BLaER1 (cell line): ENCODE measurements around the gene VPS26B.
"Not testable (repeated sequence)": the region's sequence is repeated elsewhere in the genome, so short reads cannot be mapped to it uniquely, and the experiment has no call there.

Source experiments
- H3K27ac ChIP-seq: shearing (Covaris generic); formaldehyde crosslinking; 2 replicates; pipeline ENCODE4 v1.8.1; 2022
- H3K27me3 ChIP-seq: shearing (Covaris generic); formaldehyde crosslinking; 2 replicates; pipeline ENCODE4 v1.8.1; 2022
- H3K36me3 ChIP-seq: shearing (Covaris generic); formaldehyde crosslinking; 2 replicates; pipeline ENCODE4 v1.8.1; 2022
- H3K4me1 ChIP-seq: shearing (Covaris generic); formaldehyde crosslinking; 2 replicates; pipeline ENCODE4 v1.8.1; 2022
- H3K4me2 ChIP-seq: shearing (Covaris generic); formaldehyde crosslinking; 2 replicates; pipeline ENCODE4 v1.8.1; 2022
- H3K4me3 ChIP-seq: shearing (Covaris generic); formaldehyde crosslinking; 2 replicates; pipeline ENCODE4 v1.8.1; 2022
- H3K9ac ChIP-seq: shearing (Covaris generic); formaldehyde crosslinking; 2 replicates; pipeline ENCODE4 v1.8.1; 2022
- H3K9me3 ChIP-seq: shearing (Covaris generic); formaldehyde crosslinking; 2 replicates; pipeline ENCODE4 v1.8.1; 2022
- H4K20me1 ChIP-seq: shearing (Covaris generic); formaldehyde crosslinking; 2 replicates; pipeline ENCODE4 v1.8.1; 2022
- Cebpa-rat ChIP-seq: shearing (Covaris generic); IDR thresholded peaks from 2 replicates; pipeline ENCODE4 v1.8.1; 2022

VPS26B gene

DNA sequence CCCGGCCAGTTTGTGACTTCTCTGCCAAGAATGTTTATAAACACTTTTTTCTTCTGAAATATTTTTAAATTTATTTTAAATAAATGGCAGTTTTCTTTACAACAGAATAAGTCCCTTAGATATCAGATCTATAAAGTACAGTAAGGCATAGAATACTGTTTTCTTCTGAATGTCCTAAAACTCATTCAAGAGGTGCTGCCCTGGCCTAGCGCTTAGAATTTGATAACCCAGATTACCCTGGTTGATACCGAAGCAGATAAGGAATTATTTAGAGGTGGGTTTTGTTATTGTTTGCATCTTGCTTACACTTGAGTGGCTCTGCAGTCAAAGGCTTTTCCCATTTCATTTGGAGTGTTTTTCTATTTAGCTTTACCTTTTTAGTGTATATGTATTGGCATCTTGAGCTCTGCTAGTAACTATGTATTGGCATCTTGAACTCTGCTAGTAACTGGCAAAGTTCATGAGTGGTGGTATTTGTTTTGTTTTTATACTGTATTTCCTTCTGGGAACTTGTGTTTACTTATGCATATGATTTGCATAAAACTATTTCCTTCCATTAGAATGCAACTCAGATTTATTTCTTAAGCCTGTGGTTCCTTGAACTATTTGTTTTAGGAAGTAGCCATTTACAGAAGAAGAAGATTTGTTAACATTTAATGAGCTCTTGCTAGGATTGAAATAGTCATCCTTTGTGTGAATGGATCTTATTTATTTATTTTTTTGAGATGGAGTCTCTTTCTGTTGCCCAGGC is 30.1 kb downstream of the VPS26B start:
- Histone ChIP-seq H3K4me1 (peaks cover 27% of the 10 kb centered on the region), H3K4me3 (peak overlapping the region; percentile 95), H3K27ac (no peak overlapping the region), H4K20me1 (0 out of 2 replicates have a peak, but pooled peaks cover 10% of the 10 kb centered on the region), H3K36me3 (peaks cover 43% of the 10 kb centered on the region), H3K9ac (no peak overlapping the region), H3K27me3 (no peaks in the 10 kb centered on the region), H3K4me2 (peak overlapping the region; percentile 89), H3K9me3 (no peaks in the 10 kb centered on the region)
- TF ChIP-seq Cebpa-rat: no peak

DNA sequence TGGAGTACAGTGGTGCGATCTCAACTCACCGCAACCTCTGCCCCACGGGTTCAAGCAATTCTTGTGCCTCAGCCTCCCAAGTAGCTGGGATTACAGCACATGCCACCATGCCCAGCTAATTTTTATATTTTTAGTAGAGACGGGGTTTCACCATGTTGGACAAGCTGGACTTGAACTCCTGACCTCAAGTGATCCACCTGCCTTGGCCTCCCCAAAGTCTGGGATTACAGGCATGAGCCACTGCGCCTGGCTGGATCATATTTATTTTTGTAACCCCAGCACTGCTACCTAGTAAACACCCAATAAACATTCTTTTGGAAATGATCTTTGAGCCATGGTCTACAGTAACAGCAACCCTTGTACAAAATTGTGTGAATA is 30.7 kb downstream of the VPS26B start:
- H3K4me3 ChIP-seq, H3K9ac ChIP-seq, H3K9me3 ChIP-seq, H3K27me3 ChIP-seq, H3K27ac ChIP-seq, H3K4me2 ChIP-seq: not testable (repeated sequence)
- Histone ChIP-seq H3K4me1 (peaks cover 32% of the 10 kb centered on the region), H4K20me1 (0 out of 2 replicates have a peak, but pooled peaks cover 10% of the 10 kb centered on the region), H3K36me3 (peaks cover 43% of the 10 kb centered on the region)

DNA sequence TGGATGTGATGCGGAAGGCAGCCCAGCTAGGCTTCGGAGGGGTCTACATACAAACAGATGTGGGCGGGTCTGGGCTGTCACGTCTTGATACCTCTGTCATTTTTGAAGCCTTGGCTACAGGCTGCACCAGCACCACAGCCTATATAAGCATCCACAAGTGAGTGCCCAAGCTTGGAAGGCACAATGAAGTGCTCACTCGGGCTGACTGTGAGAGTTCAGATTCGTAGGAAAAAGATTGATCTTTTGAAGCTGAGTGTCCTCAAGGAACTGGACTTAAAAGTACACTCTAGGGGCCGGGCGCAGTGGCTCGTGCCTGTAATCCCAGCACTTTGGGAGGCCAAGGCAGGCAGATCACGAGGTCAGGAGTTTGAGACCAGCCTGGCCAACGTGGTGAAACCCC is 32.6 kb downstream of the VPS26B start:
- Histone ChIP-seq H3K4me2 (no peak overlapping the region), H3K27ac (no peak overlapping the region), H4K20me1 (0 out of 2 replicates have a peak, but pooled peaks cover 10% of the 10 kb centered on the region), H3K27me3 (no peaks in the 10 kb centered on the region), H3K9ac (no peak overlapping the region), H3K4me1 (peaks cover 44% of the 10 kb centered on the region), H3K36me3 (peaks cover 47% of the 10 kb centered on the region), H3K4me3 (no peak overlapping the region), H3K9me3 (no peaks in the 10 kb centered on the region)
- no peak for TF ChIP-seq Cebpa-rat

DNA sequence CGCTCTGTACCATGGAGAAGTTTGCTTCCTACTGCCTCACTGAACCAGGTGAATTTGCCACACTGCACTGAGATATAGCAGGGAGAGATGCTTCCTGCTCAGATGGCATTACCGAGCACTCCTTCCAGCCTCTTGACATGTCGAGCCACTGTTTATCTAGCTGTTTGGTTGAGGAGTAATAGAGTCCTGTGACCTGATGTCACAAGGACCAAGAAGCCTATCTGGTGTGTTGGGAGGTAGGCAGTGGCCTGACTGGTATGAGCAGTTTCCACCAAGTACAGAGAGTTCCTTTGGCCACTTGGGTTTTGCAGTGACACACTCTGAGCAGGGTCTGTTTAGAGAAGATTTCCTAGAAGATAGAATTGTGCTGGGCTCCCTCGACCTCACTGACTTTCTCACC is 34.1 kb downstream of the VPS26B start:
- Histone ChIP-seq H4K20me1 (0 out of 2 replicates have a peak, but pooled peaks cover 10% of the 10 kb centered on the region), H3K9me3 (no peaks in the 10 kb centered on the region), H3K9ac (no peak overlapping the region), H3K27me3 (no peaks in the 10 kb centered on the region), H3K4me3 (no peak overlapping the region), H3K4me1 (peaks cover 41% of the 10 kb centered on the region), H3K36me3 (peaks cover 62% of the 10 kb centered on the region), H3K27ac (no peak overlapping the region), H3K4me2 (no peak overlapping the region)
- TF ChIP-seq Cebpa-rat: no peak

DNA sequence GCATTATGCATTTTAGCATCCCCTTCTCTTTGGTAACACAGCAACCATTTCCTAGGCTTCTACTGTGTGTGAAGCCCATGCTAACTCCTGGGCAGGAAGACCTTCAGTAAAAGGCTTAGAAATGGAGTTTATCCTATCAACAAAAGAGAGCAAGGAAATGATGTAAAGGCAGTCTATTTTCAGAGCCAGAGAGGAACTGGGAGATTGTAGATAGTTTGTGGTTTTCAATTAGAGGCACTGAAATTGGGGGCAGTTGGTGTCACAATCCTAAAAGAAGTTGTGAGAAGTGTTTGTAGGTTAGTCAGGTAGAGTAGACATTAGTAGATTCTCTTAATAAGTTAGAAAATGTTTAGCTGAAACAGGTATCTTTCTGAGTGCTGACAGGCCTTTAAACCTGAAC is 36.0 kb downstream of the VPS26B start:
- no peak overlapping the region for H3K9ac ChIP-seq
- 0 out of 2 replicates have a peak overlapping the region, but pooled peaks have one; percentile 1 for H3K4me3 ChIP-seq
- H3K4me2 ChIP-seq: peak overlapping the region; percentile 79
- 0 out of 2 replicates have a peak, but pooled peaks cover 10% of the 10 kb centered on the region for H4K20me1 ChIP-seq
- H3K9me3 ChIP-seq: no peaks in the 10 kb centered on the region
- no peaks in the 10 kb centered on the region for H3K27me3 ChIP-seq
- H3K4me1 ChIP-seq: peaks cover 30% of the 10 kb centered on the region
- no peak for TF ChIP-seq Cebpa-rat
- peak overlapping the region; percentile 39 for H3K27ac ChIP-seq
- peaks cover 68% of the 10 kb centered on the region for H3K36me3 ChIP-seq

DNA sequence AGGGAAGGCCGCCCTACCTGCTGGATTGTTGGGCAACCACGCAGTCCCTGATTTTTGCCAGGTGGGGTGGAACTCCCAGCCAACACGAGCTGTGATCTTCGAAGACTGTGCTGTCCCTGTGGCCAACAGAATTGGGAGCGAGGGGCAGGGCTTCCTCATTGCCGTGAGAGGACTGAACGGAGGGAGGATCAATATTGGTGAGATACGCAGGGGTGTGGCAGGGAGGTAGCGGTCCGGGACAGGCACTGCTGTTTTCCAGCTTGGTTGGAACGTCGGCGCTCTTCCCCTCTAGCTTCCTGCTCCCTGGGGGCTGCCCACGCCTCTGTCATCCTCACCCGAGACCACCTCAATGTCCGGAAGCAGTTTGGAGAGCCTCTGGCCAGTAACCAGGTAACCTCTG is 36.5 kb downstream of the VPS26B start:
- Histone ChIP-seq H3K27ac (peak overlapping the region; percentile 39), H3K9me3 (no peaks in the 10 kb centered on the region), H3K9ac (no peak overlapping the region), H3K4me2 (peak overlapping the region; percentile 79), H3K4me1 (peaks cover 30% of the 10 kb centered on the region), H4K20me1 (0 out of 2 replicates have a peak, but pooled peaks cover 6% of the 10 kb centered on the region), H3K4me3 (no peak overlapping the region), H3K36me3 (peaks cover 68% of the 10 kb centered on the region), H3K27me3 (no peaks in the 10 kb centered on the region)
- no peak for TF ChIP-seq Cebpa-rat

DNA sequence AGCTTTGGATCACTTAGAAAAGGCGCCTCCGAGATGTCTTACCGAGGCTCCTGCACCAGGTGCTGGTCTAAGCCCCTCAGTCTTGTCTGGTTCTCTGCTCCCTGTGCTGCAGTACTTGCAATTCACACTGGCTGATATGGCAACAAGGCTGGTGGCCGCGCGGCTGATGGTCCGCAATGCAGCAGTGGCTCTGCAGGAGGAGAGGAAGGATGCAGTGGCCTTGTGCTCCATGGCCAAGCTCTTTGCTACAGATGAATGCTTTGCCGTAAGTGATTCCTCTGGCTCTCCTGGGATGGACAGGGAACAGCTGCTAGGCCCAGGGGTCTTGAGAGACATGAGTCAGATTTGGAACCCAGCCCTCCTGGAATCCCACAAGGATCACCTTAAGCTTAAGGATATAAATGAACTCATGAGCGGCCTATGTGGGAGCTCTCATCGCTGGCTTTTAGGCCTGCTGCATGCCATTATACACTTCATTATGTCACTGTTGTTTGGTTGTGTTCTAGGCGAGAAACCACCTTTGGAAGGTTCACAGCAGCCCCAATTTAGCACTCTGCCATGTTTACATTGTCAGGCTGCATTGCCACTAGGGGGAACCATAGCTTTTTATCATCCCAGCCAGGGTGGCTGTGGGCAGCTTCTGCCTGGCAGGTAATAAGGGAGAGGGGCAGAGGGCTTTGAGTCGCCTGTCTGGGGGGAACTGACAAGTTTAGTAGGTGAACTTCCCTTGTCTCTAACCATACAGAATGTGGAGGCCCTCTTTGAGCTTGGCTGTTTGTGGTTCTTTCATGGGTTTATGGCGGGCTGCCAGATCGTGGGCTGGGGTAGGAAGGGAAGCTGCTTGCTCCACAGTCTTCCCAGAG is 37.4 kb downstream of the VPS26B start:
- Histone ChIP-seq H3K27ac (no peak overlapping the region; the same call in 1 of the 2 replicates), H3K9ac (no peak overlapping the region), H3K4me2 (peak overlapping the region; percentile 79; the same call in 1 of the 2 replicates), H3K4me1 (peaks cover 30% of the 10 kb centered on the region), H3K27me3 (no peaks in the 10 kb centered on the region), H4K20me1 (no peaks in the 10 kb centered on the region), H3K36me3 (peaks cover 68% of the 10 kb centered on the region), H3K4me3 (no peak overlapping the region), H3K9me3 (no peaks in the 10 kb centered on the region)
- no peak for TF ChIP-seq Cebpa-rat

DNA sequence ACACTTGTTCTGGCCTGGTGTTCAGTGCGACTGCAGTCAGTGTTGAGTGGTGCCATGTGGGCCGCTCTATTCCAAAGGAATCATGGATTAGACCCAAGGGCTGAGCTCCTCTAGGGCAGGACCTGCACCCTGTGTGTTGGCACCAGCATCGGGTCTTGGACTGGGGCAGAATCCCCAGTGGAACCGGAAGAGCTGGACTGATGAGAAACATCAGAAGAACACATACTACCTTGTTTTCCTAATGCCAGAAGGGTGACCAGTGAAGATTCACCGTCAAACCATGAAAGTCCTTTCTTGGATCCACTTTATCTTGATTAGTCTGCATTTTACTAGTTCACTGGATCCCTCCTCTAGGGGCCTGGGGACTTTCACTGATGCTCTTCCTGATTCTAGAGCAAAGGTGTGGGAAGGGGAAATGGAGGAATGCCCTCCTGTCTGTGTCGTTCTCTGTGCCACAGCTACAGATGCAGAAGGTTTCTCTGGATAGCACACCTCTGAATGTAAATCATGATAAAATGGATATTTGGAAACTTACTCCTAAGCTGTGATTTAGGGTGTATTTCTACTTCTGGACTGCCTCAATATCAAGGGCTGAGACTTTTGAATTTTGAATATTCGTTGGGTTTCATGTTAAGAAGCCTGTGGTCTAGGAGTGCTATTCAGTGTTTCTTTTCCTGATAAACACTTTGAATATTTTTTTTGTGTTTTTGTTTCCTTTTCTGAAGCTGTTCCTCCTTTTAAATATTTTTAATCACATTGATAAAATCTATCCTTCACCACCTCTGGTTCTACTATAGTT is 40.7 kb downstream of the VPS26B start:
- peaks cover 27% of the 10 kb centered on the region for H3K4me1 ChIP-seq
- H3K27me3 ChIP-seq: 0 out of 2 replicates have a peak, but pooled peaks cover 6% of the 10 kb centered on the region
- H3K9me3 ChIP-seq: no peaks in the 10 kb centered on the region
- no peak overlapping the region for H3K9ac ChIP-seq
- no peak overlapping the region for H3K4me3 ChIP-seq
- H3K27ac ChIP-seq: no peak overlapping the region
- H3K36me3 ChIP-seq: peaks cover 36% of the 10 kb centered on the region
- no peaks in the 10 kb centered on the region for H4K20me1 ChIP-seq
- TF ChIP-seq Cebpa-rat: no peak
- no peak overlapping the region for H3K4me2 ChIP-seq

DNA sequence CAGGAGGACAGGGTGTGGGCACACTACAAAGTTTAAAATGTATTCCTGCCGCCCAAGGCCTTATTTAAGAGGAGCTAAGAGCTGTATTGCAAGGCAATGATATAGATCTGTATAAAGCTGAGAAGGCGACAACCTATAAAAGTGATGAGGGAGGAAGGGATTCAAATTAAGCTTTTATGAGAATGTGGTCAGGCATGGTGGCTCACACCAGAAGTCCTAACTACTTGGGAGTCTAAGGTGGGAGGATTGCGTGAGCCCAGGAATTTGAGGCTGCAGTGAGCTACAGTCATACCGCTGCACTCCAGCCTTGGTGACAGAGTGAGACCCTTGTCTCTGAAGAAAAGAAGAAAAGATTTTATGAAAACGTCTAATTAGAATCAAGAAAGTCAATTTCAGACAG is 42.0 kb downstream of the VPS26B start:
- Histone ChIP-seq H3K36me3 (peaks cover 28% of the 10 kb centered on the region), H3K9ac (no peak overlapping the region), H3K4me3 (no peak overlapping the region), H4K20me1 (no peaks in the 10 kb centered on the region), H3K4me2 (no peak overlapping the region), H3K27me3 (peaks cover 7% of the 10 kb centered on the region), H3K9me3 (no peaks in the 10 kb centered on the region), H3K27ac (no peak overlapping the region), H3K4me1 (peaks cover 20% of the 10 kb centered on the region)
- no peak for TF ChIP-seq Cebpa-rat
